ENCODE results near the gene KSR2.
"Not testable (repeated sequence)": the region's sequence is repeated elsewhere in the genome, so short reads cannot be mapped to it uniquely, and the experiment has no call there.

Gene KSR2

GRCh38 chr12:117774941-117775775 is 193.6 kb downstream of the KSR2 start:
- no peak overlapping the region for H3K9ac ChIP-seq (ENCODE audit: low read depth, low read length)
- H3K36me3 ChIP-seq (ENCODE audit: insufficient read depth, low read length), result no peaks in the 10 kb centered on the region
- no peak overlapping the region for H3K4me2 ChIP-seq (ENCODE audit: low read length)
- no peak overlapping the region for H3K4me3 ChIP-seq (ENCODE audit: low read length)
- peaks cover 2% of the 10 kb centered on the region for H3K9me3 ChIP-seq (replicated peaks; ENCODE audit: low read length)
- no peaks in the 10 kb centered on the region for H3K27me3 ChIP-seq (ENCODE audit: control insufficient read depth, insufficient read depth, low read length)
- H3K4me1 ChIP-seq (ENCODE audit: control insufficient read depth, insufficient read depth, low read length), result no peaks in the 10 kb centered on the region

DNA sequence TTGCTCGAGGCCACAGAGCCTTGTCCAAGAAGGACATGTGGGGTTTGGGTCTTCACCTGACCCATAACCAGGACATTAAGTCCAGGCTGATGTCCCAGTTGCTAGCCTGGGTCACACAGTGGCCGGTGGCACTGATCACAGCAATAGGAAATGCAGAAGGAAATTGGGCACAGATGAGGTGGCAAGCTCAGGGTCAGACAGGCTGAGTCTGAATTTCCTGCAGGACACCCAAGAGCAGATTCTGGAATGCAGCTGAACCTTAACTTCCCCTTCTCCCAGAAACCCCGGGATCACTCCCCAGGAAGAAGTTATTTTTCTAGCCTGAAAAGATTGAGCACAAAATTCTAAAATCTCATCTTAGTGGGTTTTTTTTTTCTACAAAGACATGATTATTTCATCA is 199.9 kb downstream of the KSR2 start:
- Histone ChIP-seq H3K4me1 (ENCODE audit: control insufficient read depth, insufficient read depth, low read length) (no peaks in the 10 kb centered on the region), H3K4me3 (ENCODE audit: low read length) (no peak overlapping the region), H3K9me3 (replicated peaks; ENCODE audit: low read length) (peaks cover 3% of the 10 kb centered on the region), H3K27me3 (ENCODE audit: control insufficient read depth, insufficient read depth, low read length) (no peaks in the 10 kb centered on the region), H3K4me2 (ENCODE audit: low read length) (no peak overlapping the region), H3K36me3 (ENCODE audit: insufficient read depth, low read length) (no peaks in the 10 kb centered on the region), H3K9ac (ENCODE audit: low read depth, low read length) (no peak overlapping the region)

DNA sequence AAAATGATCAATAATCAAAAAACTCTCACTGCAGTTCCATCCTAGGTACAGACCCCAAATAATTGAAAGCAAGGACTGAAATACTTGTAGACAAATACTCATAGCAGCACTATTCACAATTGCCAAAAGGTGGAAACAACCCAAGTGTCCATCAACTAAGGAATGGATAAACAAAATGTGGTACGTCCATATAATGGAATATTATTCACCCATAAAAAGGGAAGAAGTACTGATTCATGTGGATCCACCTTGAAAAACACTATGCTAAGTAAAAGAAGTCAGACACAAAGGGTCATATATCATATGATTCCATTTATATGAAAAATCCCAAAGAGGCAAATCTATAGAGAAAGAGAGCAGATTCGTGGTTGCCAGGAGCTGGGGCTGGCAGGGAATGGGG is 202.8 kb downstream of the KSR2 start:
- Histone ChIP-seq H3K4me2 (ENCODE audit: low read length) (no peak overlapping the region), H3K9me3 (replicated peaks; ENCODE audit: low read length) (peaks cover 3% of the 10 kb centered on the region), H3K4me3 (ENCODE audit: low read length) (no peak overlapping the region), H3K9ac (ENCODE audit: low read depth, low read length) (no peak overlapping the region), H3K4me1 (ENCODE audit: control insufficient read depth, insufficient read depth, low read length) (no peaks in the 10 kb centered on the region), H3K27me3 (ENCODE audit: control insufficient read depth, insufficient read depth, low read length) (no peaks in the 10 kb centered on the region), H3K36me3 (ENCODE audit: insufficient read depth, low read length) (no peaks in the 10 kb centered on the region)

DNA sequence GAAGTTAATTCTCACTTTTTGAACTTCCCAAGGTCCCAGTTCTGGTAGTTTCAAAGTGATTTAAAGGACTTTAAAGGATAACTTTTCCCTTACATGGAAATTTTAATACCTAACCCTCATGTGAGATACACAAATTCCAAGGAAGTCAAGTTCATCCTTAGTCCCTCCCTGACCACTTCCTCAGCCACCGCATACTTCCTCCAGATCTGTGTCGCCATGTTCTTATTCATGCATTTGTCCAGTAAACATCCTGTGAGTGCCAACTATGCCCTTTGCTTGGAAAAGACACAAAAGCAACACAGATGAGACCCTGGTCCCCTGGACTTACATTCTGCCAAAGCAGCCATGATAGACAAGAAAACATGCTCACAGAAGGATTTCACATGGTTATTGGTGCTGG is 206.6 kb downstream of the KSR2 start:
- Histone ChIP-seq H3K27me3 (ENCODE audit: control insufficient read depth, insufficient read depth, low read length) (no peaks in the 10 kb centered on the region), H3K4me3 (ENCODE audit: low read length) (no peak overlapping the region), H3K4me2 (ENCODE audit: low read length) (no peak overlapping the region), H3K9me3 (replicated peaks; ENCODE audit: low read length) (peaks cover 3% of the 10 kb centered on the region), H3K4me1 (ENCODE audit: control insufficient read depth, insufficient read depth, low read length) (no peaks in the 10 kb centered on the region), H3K9ac (ENCODE audit: low read depth, low read length) (no peak overlapping the region), H3K36me3 (ENCODE audit: insufficient read depth, low read length) (no peaks in the 10 kb centered on the region)

DNA sequence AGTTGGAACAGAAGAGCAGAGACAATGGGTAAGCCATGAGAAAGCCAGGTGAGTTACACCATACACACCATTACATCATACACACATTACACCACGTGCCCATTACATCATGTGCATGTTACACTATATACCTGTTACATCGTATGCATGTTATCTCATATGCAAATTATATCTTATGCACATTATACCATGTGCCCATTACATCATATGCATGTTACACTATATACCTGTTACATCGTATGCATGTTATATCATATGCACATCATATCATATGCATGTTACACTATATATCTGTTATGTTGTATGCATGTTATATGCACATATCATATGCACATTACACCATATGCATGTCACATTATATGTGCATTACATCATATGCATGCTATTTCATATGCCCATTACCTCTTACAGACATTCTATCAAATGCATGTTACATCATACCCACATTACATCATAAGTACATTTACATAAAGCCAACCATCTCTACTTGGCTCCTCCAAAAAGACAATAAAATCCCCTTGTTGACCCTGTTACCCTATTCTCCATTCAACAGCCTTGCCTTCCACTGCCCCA is 207.2 kb downstream of the KSR2 start:
- no peaks in the 10 kb centered on the region for H3K27me3 ChIP-seq (ENCODE audit: control insufficient read depth, insufficient read depth, low read length)
- H3K36me3 ChIP-seq (ENCODE audit: insufficient read depth, low read length), result no peaks in the 10 kb centered on the region
- no peak overlapping the region for H3K9ac ChIP-seq (ENCODE audit: low read depth, low read length)
- H3K4me3 ChIP-seq (ENCODE audit: low read length), result no peak overlapping the region
- peaks cover 3% of the 10 kb centered on the region for H3K9me3 ChIP-seq (replicated peaks; ENCODE audit: low read length)
- H3K4me1 ChIP-seq (ENCODE audit: control insufficient read depth, insufficient read depth, low read length), result no peaks in the 10 kb centered on the region
- no peak overlapping the region for H3K4me2 ChIP-seq (ENCODE audit: low read length)

GRCh38 chr12:117760990-117761389 is 207.8 kb downstream of the KSR2 start:
- no peak overlapping the region for H3K4me3 ChIP-seq (ENCODE audit: low read length)
- no peaks in the 10 kb centered on the region for H3K36me3 ChIP-seq (ENCODE audit: insufficient read depth, low read length)
- H3K9ac ChIP-seq (ENCODE audit: low read depth, low read length), result no peak overlapping the region
- H3K27me3 ChIP-seq (ENCODE audit: control insufficient read depth, insufficient read depth, low read length), result no peaks in the 10 kb centered on the region
- no peak overlapping the region for H3K4me2 ChIP-seq (ENCODE audit: low read length)
- H3K4me1 ChIP-seq (ENCODE audit: control insufficient read depth, insufficient read depth, low read length), result no peaks in the 10 kb centered on the region
- peaks cover under 1% of the 10 kb centered on the region for H3K9me3 ChIP-seq (replicated peaks; ENCODE audit: low read length)

GRCh38 chr12:117750657-117751056 is 218.1 kb downstream of the KSR2 start:
- Histone ChIP-seq H3K27me3 (ENCODE audit: control insufficient read depth, insufficient read depth, low read length) (no peaks in the 10 kb centered on the region), H3K4me1 (ENCODE audit: control insufficient read depth, insufficient read depth, low read length) (no peaks in the 10 kb centered on the region), H3K9me3 (replicated peaks; ENCODE audit: low read length) (peaks cover 4% of the 10 kb centered on the region), H3K36me3 (ENCODE audit: insufficient read depth, low read length) (no peaks in the 10 kb centered on the region), H3K9ac (ENCODE audit: low read depth, low read length) (no peak overlapping the region), H3K4me3 (ENCODE audit: low read length) (no peak overlapping the region), H3K4me2 (ENCODE audit: low read length) (no peak overlapping the region)

DNA sequence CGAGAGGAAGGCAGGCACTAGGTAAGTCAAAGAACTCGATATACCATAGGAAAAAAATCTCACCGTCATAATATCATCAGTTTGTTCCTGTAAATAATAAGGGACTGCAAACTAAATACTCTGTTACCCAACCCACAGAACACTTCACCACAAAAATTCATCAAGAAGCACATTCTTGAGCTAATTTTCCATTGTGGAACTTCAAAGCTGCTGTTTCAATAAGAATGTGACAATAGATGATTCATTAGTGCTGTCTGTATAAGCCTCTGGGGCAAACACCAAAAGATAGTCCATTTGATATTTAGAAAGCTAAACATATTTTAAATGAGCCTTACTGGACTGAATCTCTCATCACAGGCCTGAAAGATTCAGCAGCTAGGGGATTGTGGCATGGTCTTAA is 219.4 kb downstream of the KSR2 start:
- H3K4me2 ChIP-seq (ENCODE audit: low read length), result no peak overlapping the region
- H3K36me3 ChIP-seq (ENCODE audit: insufficient read depth, low read length), result no peaks in the 10 kb centered on the region
- no peaks in the 10 kb centered on the region for H3K4me1 ChIP-seq (ENCODE audit: control insufficient read depth, insufficient read depth, low read length)
- H3K9ac ChIP-seq (ENCODE audit: low read depth, low read length), result no peak overlapping the region
- no peaks in the 10 kb centered on the region for H3K27me3 ChIP-seq (ENCODE audit: control insufficient read depth, insufficient read depth, low read length)
- no peak overlapping the region for H3K4me3 ChIP-seq (ENCODE audit: low read length)
- peaks cover 4% of the 10 kb centered on the region for H3K9me3 ChIP-seq (replicated peaks; ENCODE audit: low read length)

- H3K9me3 ChIP-seq (replicated peaks; ENCODE audit: low read length); H3K9ac ChIP-seq (ENCODE audit: low read depth, low read length); H3K4me2 ChIP-seq (ENCODE audit: low read length); H3K27me3 ChIP-seq (ENCODE audit: control insufficient read depth, insufficient read depth, low read length); H3K4me1 ChIP-seq (ENCODE audit: control insufficient read depth, insufficient read depth, low read length); H3K36me3 ChIP-seq (ENCODE audit: insufficient read depth, low read length); H3K4me3 ChIP-seq (ENCODE audit: low read length): not testable (repeated sequence)
Measured at GRCh38 chr12:117746358-117746757, 222.4 kb downstream of the KSR2 start.

DNA sequence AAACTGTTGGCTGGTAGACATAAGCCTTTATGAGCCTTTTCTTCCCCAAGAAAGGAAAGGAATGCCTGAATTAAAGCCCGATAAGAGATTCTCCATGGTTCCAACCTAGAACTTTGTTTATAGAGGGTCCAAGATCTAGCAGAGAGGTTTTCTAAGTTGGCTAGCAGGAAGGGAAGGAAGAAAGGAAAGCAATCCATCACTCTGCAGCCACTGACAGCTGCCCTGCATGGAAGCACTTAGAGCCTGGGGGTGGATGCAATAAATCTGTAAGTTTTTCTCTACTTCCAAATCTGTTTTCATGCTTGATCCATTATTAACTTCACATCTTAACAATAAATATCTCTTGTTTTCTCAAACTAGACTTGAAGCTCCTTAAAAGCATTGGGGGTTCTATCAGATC is 224.4 kb downstream of the KSR2 start:
- no peak overlapping the region for H3K4me2 ChIP-seq (ENCODE audit: low read length)
- no peak overlapping the region for H3K9ac ChIP-seq (ENCODE audit: low read depth, low read length)
- H3K27me3 ChIP-seq (ENCODE audit: control insufficient read depth, insufficient read depth, low read length), result no peaks in the 10 kb centered on the region
- no peaks in the 10 kb centered on the region for H3K4me1 ChIP-seq (ENCODE audit: control insufficient read depth, insufficient read depth, low read length)
- H3K4me3 ChIP-seq (ENCODE audit: low read length), result no peak overlapping the region
- no peaks in the 10 kb centered on the region for H3K9me3 ChIP-seq (replicated peaks; ENCODE audit: low read length)
- H3K36me3 ChIP-seq (ENCODE audit: insufficient read depth, low read length), result no peaks in the 10 kb centered on the region

DNA sequence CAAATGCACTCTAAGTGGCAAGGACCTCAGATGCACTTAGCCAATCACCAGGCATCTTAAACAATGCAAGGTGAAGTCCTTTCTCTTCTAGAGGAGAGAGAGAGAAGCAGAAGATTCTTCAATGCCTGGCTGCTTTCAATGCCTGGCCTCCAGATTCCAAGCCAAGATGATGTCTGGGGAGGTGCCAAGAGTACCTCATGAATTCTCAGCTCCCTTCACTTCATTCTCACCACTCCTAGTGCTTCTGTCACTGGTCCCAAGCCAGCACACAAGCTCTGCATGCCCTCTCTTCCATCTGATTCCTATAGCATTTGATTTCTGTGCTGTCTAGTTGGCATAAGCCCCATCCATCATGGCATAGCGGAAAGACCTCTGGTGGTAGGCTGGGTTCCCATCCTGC is 225.0 kb downstream of the KSR2 start:
- Histone ChIP-seq H3K4me1 (ENCODE audit: control insufficient read depth, insufficient read depth, low read length) (no peaks in the 10 kb centered on the region), H3K4me2 (ENCODE audit: low read length) (no peak overlapping the region), H3K9me3 (replicated peaks; ENCODE audit: low read length) (no peaks in the 10 kb centered on the region), H3K4me3 (ENCODE audit: low read length) (no peak overlapping the region), H3K27me3 (ENCODE audit: control insufficient read depth, insufficient read depth, low read length) (no peaks in the 10 kb centered on the region), H3K9ac (ENCODE audit: low read depth, low read length) (no peak overlapping the region), H3K36me3 (ENCODE audit: insufficient read depth, low read length) (no peaks in the 10 kb centered on the region)

- no peaks in the 10 kb centered on the region for H3K9me3 ChIP-seq (replicated peaks; ENCODE audit: low read length)
- H3K9ac ChIP-seq (ENCODE audit: low read depth, low read length), result no peak overlapping the region
- no peak overlapping the region for H3K4me2 ChIP-seq (ENCODE audit: low read length)
- H3K27me3 ChIP-seq (ENCODE audit: control insufficient read depth, insufficient read depth, low read length), result no peaks in the 10 kb centered on the region
- no peak overlapping the region for H3K4me3 ChIP-seq (ENCODE audit: low read length)
- no peaks in the 10 kb centered on the region for H3K36me3 ChIP-seq (ENCODE audit: insufficient read depth, low read length)
- no peaks in the 10 kb centered on the region for H3K4me1 ChIP-seq (ENCODE audit: control insufficient read depth, insufficient read depth, low read length)
Measured at GRCh38 chr12:117742721-117743120, 226.1 kb downstream of the KSR2 start.
